Stimulated activated CD4-positive, alpha-beta T cell treated with anti-CD3 and anti-CD28 coated beads, Interleukin-12 subunit alpha, Interleukin-12 subunit beta, amount 100 ng/mL, for 48 hours (primary cell): ENCODE results near the gene SLC17A2.

Source experiments
- DNase-seq, 3 donors: peaks; one replicate each; pipeline ENCODE4 v3.0.0-alpha.2; 2020; ENCODE audit warnings: low read depth in 2 of 3, low spot score in 1 of 3

SLC17A2 gene

GRCh38 chr6:25921525-25922203 lies 8.8 kb downstream of the SLC17A2 start:
- no peak for DNase-seq

DNA sequence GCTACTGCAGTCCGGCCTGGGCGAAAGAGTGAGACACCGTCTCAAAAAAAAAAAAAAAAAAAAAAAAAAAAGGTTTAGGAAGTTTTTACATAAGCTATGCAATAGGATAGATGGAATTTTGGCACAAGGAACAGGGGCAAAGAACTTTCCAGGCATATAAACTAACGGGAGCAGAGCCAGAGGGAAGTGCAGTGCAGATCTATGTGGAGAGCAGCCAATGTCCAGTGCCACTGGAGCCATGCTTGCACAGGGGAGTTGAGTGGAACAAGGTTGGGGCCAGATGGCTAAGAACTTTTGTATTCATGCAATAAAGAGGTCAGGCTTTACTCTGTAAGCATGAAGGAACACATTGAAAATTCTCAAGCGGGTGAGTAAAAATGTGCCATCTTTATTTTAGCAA lies 10.8 kb downstream of the SLC17A2 start:
- DNase-seq = no peak

GRCh38 chr6:25918083-25918683 lies 12.3 kb downstream of the SLC17A2 start:
- DNase-seq = no peak

GRCh38 chr6:25916789-25917490 lies 13.6 kb downstream of the SLC17A2 start:
- DNase-seq = no peak

DNA sequence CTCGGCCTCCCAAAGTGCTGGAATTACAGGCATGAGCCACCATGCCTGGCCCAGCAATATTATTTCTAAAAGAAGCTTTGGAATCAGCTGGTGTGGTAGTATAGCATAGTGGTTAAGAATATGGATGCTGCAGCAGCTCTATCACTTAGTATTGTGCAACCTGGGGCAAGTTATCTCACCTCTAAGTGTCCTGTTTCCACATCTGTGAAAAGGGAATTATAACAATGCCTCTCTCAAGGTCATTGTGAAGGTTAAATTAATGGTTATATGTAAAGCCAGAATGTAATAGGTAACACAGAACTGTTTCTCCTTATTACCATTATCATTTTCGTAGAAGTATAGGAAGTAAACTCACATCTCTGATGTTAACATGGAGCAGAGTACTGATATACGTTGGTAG lies 14.2 kb downstream of the SLC17A2 start:
- no peak for DNase-seq

GRCh38 chr6:25913741-25914140 lies 16.8 kb downstream of the SLC17A2 start:
- DNase-seq = no peak

DNA sequence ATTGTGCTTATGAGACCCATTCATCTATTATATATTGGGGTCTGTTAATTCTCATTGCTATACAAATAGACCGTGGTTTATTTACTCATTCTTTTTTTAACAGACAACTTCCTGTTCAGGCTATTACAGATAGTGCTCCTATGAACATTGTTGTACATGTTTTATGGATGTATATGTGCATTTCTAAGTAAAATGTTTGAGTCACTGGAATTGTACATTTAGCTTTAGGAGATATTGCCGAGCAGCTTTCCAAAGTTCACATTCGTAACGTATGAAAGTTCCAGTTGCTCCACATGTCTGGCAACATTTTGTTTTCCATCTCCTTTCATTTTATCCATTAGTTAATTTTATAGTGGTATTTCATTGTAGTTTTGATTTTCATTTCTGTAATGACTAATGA lies 19.1 kb downstream of the SLC17A2 start:
- DNase-seq = no peak

- DNase-seq = no peak
Observed at GRCh38 chr6:25907475-25908014, 22.9 kb downstream of the SLC17A2 start.

- DNase-seq = no peak
Observed at GRCh38 chr6:25903467-25904099, 26.9 kb downstream of the SLC17A2 start.

DNA sequence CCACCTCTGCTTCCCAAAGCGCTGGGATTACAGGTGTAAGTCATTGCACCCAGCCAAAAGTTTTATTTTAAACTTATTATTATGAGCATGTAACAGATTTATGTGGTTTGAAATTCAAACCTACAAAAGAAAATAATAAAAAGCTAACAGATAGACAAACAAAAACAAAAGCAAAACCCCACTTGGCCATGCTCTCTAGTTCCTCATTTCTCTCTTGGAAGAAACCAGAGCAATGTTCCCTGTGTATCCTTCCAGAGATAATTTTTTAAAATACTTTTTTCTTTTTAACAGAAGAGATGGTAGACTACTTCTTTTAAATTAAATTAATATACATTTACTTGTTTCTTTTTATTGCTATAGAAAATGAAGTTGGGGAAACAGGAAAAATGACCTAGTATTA lies 28.4 kb downstream of the SLC17A2 start:
- no peak for DNase-seq

- no peak for DNase-seq
Observed at GRCh38 chr6:25900843-25901242, 29.6 kb downstream of the SLC17A2 start.

DNA sequence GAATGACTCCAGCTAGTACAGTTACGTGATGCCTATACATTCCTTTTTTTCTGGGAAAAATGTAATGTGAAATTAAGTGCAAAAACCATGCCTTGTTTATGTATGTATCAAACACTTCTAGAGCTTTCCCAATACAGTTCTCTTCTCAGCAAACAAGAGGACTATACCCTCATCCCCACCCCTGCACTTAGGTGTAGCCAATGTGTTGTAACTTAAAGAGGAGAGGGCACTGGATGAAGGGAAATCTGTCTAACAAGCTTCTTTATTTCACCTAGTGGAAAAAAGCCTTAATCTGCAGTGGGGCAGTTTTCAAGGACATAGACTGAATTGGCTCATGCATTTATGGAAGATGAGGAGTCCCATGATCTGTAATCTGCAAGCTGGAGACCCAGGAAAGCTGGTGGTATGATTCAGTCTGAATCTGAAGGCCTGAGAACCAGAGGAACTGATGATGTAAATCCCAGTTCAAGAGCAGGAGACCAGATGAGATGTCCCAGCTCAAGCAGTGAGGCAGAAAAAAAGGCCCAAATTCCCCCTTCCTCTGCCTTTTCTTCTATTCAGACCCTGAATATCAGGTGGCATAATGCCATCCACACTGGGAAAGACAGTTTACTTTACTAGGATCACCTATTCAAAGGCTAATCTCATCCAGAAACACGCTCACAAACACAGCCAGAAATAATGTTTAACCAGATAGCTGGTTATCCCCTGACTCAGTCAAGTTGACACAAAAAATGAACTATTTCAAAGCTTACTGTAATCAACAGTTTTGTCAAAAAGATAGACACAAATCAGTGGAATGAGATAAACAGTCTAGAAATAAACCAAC lies 30.7 kb downstream of the SLC17A2 start:
- DNase-seq = no peak

DNA sequence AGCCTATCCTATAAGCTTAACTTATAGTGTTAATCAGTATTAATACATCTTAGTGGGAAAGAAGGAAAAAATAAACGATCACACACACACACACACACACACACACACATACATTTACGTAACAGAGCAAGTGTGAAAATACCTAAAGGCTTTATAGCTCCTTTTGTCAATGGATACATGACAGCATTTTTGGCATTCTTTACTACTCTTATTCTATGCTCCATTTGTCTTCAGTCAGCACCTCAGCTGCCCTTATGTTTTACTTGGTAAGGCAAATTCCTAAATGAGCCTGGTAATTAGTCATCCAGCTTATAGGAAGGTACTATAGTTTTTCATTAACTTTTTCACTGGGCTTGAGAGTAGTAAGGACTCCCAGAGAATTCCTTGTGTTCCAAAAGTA lies 31.4 kb downstream of the SLC17A2 start:
- DNase-seq = no peak

DNA sequence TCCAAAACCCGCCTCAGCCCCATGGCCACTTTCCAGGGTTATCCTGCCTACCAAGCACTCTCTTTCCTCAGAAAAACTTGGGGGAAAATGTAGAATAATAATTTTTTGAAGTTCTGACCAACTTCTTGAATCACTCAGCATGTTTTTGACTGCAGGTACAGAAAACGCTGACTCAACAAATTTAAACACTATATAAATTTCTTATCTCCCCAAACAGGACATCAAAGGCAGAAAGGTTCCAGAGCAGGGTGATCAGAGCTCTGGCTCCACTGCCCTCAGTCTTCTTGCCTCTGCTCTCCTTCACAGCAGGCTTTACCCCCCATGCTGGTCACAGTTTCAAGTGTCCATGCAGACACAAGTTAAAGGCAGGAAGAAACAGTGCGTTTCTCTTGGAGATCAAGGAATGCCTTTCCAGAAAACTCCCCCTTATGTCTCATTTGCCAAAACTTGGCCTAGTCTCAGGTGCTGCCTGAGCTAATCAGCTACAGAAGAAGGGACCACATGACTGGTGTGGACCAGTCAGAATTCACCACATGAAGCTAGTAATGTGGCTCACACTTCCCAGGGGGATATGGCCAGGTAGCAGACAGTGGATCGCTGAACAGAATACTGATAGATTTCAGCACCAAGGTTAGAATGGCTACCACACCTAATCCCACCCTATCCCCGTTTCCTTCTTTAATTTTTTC lies 32.1 kb downstream of the SLC17A2 start:
- no peak for DNase-seq

- DNase-seq = no peak
Observed at GRCh38 chr6:25896252-25896651, 34.2 kb downstream of the SLC17A2 start.

GRCh38 chr6:25895771-25896170 lies 34.7 kb downstream of the SLC17A2 start:
- no peak for DNase-seq

- no peak for DNase-seq
Observed at GRCh38 chr6:25893778-25894177, 36.7 kb downstream of the SLC17A2 start.

DNA sequence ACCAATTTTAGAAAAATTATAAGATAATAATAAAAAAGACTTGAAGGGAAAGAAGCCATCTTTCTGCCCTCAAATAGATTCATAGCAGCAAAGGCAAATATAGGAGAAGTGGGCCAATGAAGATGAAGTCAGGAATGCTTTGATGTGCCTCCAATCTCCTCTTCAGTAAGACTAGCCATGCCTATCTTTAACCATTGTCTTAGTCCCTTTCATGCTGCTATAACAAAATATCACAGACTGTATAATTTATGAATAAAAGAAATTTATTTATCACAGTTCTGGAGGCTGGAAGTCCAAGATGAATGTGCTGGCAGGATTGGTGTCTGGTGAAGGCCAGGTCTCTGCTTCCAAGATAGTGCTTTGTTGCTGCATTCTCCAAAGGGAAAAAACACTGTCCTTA lies 37.6 kb downstream of the SLC17A2 start:
- no peak for DNase-seq

DNA sequence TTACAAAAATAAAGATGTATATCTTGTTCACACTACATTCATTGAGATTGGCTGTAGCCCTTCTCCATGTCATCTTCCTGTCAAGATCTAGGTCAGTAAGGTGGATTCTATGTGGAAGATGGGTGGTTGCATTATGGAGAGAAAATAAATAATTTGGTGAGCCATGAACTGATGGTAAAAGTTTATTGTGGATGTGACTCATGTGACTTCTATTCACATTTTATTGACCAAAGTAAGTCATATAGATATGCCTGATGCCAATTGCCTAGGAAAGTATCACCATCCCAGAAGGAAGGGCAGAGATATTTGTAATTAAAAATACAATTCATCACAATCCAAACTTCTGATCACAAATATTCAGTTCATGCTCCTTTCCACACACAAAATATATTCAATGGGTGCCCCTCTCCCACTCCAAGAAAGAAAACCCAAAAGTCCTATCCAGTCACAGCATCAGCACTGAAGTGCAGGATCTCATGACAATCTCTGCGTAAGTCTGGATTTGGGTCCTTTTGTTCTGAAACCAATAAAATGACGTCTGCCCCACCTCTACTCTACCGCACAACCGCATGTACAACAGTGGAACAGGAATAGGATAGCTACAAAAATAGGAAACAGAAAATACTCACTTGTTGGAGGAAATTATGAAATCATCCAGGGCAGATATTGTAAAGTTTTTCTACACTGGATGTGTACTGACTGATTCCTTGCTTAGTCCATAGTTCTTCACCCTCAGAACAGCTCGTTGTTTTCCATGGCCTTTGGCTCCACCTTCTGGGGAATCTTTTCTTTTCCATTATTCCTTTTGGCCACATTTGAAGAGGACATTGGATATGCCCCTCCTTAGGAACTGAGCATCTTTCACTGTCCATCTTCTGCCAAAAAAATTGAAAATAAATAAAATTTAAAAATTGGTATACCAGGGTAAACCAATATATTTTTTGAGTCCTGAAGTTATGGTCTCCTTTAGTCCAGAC lies 40.3 kb downstream of the SLC17A2 start:
- DNase-seq = no peak
